GM18861 (cell line): ENCODE data around the gene GRPEL1.
"Not testable (repeated sequence)": the region's sequence is repeated elsewhere in the genome, so short reads cannot be mapped to it uniquely, and the experiment has no call there.

Experiments
- ATAC-seq: cut with Tn5 transposase; IDR thresholded peaks from one replicate; pipeline ENCODE4 v1.9.1; 2021; ENCODE audit not compliant: unreplicated experiment

The GRPEL1 gene

GRCh38 chr4:7094916-7095315 is 27.1 kb upstream of the GRPEL1 start:
- ATAC-seq, result no peak

DNA sequence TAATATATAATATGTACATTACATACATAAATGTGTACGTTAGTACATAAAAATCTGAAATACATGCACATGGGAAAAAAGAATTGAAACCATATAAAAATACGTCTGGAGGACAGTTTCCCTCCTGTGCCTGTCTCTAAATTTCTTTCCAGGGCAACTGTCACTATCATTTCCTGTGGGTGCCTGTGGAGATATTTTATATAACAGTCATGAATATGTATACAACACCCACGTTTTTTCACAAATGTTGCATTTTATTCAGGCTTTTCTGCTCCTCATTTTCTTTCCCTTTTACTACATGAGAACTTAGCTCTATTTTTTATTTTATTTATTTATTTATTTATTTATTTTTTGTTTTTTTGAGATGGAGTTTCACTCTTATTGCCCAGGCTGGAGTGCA is 24.2 kb upstream of the GRPEL1 start:
- no peak for ATAC-seq

DNA sequence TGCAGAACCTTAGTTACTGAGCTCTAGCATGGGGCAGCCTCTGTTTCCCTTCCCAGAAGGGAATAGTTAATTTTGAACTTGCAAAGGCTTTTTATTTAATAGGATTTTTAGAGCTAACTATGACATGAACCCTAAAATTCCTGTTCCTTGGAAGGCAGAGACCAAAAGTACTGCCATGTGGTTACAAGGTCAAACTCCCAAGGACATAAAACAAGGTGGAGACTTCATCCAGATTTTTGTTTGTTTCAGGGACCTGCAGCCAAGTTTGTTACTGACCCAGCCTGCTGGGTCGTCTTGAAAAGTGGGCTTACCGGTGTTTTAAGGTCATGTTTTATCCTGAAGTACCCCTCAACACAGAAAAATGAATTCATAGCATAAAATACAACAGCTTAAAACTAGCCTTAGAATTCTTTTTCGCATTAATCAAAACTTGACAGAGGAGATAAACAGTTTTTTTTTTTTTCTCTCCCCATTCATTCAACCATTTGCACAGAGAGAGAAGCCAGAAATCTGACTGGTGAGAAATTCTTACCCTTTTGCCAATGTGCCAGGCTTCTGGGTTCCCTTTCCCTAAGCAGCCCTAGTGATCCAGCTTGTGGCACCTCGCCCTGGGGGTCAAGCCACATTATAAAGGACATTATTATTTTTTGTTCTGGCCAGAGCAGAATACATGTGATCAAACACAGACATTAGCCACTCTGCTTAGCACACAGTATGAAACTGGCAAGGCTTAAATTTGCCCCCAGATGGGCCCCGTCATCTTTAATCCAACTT is 21.5 kb upstream of the GRPEL1 start:
- no peak for ATAC-seq

DNA sequence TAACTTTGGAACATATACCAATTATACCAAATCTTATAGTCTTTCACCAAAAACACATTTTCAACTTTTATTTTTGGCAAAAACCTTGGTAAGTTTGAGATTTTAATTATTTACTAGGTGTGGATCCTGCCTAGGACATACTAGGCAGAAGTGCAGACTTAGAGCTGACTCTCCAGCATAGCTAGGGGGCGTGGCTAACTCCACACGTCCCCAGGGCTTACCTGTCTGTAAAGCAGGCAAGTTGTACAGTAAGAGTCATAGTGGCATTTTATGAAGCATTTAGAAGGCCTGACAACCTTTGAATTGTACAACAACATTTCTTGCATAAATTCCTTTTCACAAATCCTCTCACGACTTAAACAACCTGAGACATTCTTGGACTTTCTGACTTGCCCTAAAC is 19.2 kb upstream of the GRPEL1 start:
- ATAC-seq, result no peak

- no peak for ATAC-seq
These were observed 18.5 kb upstream of the GRPEL1 start for GRCh38 chr4:7086384-7086783.

- ATAC-seq, result not testable (repeated sequence)
These were observed 16.7 kb upstream of the GRPEL1 start for GRCh38 chr4:7084564-7084961.

GRCh38 chr4:7083597-7084563 is 16.0 kb upstream of the GRPEL1 start:
- no peak for ATAC-seq

DNA sequence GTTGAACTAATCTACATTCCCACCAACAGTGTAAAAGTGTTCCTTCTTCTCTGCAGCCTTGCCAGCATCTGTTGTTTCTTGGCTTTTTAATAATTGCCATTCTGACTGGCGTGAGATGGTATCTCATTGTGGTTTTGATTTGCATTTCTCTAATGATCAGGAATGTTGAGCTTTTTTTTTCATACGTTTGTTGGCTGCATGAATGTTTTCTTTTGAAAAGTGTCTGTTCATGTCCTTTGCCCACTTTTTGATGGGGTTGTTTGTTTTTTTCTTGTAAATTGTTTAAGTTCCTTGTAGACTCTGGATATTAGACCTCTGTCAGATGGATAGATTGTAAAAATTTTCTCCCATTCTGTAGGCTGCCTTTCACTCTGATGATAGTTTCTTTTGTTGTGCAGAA is 12.0 kb upstream of the GRPEL1 start:
- ATAC-seq, result not testable (repeated sequence)

GRCh38 chr4:7079483-7079882 is 11.6 kb upstream of the GRPEL1 start:
- not testable (repeated sequence) for ATAC-seq

DNA sequence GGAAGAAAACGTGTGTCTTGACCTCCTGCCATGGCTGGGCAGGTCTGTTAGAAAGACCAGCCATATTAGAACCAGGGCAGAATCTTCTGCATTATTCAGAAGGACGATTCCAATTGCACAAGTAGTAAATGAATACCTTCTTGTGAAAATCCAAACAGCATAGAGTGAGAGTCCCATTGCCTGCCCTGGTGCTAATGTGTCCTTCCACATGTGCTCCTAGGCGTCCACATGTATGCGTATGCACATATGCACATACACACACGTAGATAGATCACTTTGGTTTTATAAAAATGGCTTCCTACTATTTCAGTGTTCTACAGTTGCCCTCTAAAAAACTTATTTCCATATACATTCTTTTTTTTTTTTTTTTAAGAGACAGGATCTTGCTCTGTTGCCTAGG is 10.2 kb upstream of the GRPEL1 start:
- no peak for ATAC-seq

DNA sequence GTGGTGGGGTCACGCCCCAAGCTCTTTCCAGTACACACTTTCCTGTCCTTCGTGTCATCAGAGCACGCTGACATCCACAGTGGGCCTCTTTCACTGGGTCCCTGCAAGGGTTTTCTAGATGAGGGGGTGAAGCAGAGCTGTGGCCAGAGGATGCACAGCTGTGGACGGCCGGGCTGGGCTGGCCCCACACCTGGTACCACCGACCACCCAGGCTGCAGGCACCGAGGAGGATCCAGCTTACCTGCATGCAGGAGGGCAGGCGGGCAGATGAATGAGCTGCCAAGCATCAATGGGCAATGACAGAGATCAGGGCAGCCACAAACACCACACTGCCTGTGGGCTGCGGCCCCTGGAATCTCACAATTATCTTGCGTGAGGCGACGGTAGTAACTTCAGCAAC is 9.5 kb upstream of the GRPEL1 start:
- ATAC-seq, result no peak

- no peak for ATAC-seq
These were observed 8.8 kb upstream of the GRPEL1 start for GRCh38 chr4:7076696-7077082.

DNA sequence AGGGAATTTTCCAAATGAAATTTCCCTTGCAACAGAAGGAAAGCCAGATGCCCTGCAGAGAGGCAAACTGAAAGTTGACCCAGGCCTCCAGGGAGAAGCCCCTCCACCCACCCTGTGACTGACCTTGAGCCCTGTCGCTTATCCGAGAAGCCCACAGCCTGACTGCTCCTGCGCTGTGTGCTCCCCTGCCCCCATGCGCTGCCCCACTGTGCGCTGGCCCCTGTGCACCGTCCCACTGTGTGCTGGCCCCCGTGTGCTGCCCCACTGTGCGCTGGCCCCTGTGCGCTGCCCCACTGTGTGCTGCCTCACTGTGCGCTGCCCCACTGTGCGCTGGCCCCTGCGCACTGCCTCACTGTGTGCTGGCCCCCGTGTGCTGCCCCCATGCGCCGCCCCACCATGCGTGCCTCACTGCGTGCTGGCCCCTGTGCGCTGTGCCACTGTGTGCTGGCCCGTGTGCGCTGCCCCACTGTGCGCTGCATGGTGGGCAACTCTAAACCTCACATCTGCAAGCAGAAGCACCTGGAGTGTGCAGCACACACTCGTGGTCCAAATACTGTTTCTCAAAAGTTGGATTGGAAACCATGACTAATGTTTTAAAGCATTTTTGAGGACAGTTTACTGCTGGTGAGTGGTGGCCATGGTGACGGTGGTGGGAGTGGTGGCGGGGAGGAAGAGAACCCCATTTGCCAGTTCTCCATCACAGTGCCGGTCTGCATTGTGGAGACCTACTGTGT is 8.3 kb upstream of the GRPEL1 start:
- no peak for ATAC-seq

- ATAC-seq, result no peak
These were observed 6.6 kb upstream of the GRPEL1 start for GRCh38 chr4:7074426-7074825.

- ATAC-seq, result no peak
These were observed 5.9 kb upstream of the GRPEL1 start for GRCh38 chr4:7073526-7074390.

DNA sequence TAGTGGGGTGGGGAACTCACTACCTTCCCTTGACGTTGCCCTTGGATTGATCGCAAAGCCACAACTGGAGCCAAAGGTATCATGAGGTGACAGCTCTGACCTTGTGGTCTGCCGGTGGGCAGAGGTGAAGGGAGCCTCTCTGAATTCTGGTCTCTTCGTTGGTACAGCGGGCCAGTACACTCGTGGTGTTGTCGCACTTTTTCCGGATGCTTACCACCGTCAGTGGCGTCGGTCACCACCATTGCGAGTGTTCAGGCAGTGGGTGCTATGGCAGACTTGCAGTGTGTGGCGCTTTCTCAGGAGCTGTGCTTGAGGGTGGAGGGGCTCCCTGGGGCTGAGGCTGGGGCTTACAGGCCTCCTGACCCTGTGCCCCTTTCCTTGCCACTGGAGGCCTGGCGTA is 5.2 kb upstream of the GRPEL1 start:
- no peak for ATAC-seq

GRCh38 chr4:7070729-7071511 is 3.1 kb upstream of the GRPEL1 start:
- peak; percentile 29 for ATAC-seq

- no peak for ATAC-seq
These were observed 1.0 kb upstream of the GRPEL1 start for GRCh38 chr4:7068883-7069282.

DNA sequence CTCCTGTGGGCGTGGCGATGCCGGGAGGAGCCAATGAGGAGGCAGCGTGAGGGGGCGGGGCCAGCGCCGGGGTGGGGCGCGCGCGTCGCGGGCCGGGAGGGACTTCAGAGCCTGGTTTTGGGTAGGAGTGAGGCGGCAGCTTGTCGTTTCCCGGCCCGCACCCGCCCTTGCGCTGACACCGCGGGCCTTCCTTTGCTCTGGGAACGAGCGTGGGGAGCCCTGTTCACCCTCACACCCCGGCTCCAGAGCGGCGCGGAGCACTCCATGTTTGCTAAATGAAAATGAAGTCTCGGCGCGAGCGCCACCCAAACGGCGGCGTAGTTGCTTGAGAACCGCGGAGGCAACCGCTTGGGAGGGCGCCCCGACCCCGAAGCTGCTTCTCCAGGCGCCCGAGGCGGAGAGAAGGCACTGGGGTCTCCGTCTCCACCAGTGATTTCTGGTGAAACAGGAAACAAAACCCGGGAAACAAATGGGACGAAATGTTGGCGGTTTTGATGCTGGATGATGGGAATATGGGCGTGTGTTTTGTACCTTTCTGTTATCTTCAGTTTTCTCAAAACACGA is 497 bp upstream of the GRPEL1 start:
- ATAC-seq, result no peak

- no peak for ATAC-seq
These were observed 775 bp downstream of the GRPEL1 start for GRCh38 chr4:7067126-7067451.
